ENCODE measurements around the gene GPR35.

Gene GPR35

DNA sequence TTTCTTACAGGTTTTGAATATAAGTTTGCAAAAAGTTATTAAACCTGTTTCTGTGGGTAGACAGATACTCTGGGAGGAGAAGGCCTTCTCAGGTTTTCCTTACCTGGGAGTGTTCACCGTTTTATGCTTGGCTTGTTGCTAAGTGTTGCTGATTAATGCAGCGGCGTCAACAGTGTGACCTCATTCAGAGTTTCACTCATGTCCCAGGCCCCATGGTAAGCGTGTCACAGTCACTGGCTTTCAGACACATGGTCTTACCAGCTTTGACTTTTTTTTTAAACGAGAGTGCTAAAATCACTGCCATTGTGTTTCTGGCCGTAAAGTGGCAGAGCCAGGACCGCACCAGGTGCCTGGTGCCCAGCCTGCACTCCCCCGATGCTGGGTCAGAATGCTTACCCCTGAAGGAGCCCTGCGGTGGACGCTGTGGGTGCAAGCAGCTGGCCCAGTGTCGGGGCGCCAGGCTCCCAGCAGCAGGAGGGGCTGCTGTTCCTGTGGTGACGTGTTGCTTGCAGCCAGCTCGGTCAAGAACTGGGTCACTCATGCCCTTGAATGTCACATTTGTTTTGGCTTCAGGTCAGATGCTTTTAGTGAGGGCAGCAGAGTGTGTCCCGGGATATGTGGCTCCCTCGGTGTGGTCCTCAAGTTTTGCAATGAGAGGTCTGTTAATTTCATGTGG, 35.3 kb upstream of the GPR35 start:
- DNase-seq: no peak

DNA sequence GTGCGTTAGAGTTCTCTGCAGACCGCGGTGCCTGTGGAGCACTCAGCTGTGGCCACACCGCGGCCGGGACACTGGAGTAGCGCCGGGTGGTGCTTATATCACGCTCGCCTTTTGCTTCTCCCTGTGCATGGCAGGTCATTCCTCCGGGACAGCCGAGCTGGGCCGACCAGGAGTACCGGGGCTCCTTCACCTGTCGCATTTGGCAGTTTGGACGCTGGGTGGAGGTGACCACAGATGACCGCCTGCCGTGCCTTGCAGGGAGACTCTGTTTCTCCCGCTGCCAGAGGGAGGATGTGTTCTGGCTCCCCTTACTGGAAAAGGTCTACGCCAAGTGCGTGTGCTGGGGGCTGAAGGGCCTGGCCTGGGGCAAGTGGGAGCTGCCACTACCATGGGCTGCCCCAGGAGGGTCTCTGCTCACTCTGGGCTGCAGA, 34.6 kb upstream of the GPR35 start:
- DNase-seq: no peak

DNA sequence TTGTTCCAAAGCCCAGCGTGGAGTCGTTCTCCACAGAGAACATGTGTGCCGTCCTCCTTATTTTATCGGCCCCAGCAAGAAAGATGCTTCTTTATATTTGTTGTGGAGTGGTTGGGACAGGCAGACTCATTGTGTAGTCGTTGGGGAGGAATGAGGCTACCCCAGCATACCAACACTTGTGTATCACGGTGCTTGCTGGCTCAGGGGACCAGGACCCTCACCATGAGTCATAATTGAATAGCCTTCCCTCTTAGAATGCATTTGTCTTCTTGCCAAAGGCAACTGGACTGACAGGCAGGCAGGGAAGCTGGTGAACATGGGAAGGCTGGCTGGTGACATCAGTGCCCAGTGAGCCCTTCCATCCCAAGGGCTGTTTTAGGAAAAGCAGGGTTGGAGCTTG, 34.1 kb upstream of the GPR35 start:
- DNase-seq: no peak

DNA sequence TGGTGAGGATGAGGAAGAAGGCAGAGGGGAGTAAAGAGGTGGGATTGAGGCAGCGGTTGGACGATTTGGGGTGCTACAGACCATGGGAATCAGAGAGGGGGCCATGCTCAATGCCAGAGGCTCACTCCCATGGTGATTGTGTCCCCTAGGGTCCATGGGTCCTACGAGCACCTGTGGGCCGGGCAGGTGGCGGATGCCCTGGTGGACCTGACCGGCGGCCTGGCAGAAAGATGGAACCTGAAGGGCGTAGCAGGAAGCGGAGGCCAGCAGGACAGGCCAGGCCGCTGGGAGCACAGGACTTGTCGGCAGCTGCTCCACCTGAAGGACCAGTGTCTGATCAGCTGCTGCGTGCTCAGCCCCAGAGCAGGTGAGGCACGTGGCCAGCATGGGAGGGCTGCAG, 33.5 kb upstream of the GPR35 start:
- no peak for DNase-seq

DNA sequence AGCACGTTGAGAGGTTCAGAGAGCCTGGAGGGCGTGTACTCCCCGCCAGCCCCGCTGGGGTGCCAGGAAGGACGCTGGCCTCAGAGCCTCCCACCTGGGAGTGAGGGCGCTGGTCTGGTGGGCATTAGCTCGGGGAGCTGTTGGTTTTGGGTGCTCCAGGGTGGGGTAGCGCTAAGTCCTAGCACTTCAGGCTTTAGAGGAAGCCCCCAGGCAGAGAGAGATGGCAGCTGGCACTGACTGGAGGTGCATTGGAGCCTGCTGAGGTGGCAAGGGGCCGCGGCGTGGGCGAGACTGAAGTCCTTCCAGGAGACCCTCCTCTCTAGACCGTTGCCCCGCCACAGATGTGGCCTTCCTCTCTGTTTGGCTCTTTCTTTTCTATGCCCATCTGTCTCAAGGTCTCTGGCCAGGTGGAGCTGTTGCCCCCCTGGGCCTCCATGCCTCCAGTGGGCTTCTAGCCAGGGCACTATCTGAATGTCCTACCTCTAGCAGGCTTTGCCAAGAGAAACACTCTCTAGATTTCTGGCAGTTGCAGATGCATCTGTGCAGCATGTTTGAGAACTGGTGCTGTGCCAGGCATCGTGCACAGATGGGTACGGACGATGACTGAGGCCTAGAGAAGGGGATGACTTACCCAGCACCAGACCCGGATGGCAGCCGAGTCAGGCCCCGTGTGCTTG, 32.1 kb upstream of the GPR35 start:
- DNase-seq: no peak

DNA sequence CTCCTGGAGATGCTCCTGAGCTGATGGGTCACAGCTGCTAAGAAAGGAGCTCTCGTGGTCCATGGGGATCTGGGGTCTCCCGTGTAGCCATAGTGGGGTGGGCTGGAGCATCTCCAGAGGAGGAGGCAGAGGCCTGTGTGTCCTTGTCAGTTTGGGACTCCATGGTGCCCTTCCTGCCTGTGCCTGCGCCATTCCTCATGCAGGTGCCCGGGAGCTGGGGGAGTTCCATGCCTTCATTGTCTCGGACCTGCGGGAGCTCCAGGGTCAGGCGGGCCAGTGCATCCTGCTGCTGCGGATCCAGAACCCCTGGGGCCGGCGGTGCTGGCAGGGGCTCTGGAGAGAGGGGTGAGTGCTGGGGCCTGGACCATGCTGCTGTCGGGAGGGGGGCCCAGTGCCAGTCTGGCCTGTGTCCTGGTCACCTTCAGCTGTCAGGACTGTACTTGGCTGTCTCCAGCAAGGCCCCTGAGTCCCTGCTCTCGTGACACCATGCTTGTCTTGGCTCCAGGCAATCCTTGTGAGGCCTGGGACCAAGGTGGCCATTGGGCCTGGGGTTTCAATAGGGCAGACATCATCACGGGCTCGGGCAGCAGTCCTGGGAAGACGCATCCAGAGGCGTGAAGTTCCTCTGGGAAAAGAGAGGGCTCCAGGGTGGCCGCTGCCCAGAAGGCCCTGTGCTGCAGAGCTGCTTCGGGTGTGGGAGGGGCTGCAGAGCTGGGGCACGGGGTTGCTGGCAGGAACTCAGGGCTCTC, 31.4 kb upstream of the GPR35 start:
- DNase-seq: no peak

DNA sequence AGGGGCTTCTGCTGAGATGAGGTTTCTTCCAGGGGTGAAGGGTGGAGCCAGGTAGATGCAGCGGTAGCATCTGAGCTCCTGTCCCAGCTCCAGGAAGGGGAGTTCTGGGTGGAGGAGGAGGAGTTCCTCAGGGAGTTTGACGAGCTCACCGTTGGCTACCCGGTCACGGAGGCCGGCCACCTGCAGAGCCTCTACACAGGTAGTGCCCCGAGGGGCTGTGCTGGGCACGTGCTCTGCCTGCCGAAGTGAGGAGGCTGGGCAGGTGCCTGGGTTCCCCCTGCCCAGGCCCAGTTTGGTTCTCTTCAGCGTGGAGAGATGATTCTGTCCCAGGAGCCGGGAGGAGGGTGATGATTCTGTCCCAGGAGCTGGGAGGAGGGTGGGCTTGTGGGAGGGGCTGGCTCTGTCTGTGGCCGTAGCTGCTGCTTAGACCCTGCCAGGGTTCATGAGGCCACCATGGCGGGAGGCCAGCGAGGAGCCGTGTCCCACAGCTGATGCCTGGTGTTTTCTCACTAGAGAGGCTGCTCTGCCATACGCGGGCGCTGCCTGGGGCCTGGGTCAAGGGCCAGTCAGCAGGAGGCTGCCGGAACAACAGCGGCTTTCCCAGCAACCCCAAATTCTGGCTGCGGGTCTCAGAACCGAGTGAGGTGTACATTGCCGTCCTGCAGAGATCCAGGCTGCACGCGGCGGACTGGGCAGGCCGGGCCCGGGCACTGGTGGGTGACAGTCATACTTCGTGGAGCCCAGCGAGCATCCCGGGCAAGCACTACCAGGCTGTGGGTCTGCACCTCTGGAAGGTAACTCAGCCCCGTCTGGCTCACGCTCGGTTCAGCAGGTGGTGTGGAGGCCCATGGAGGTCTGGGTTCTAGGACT, 30.5 kb upstream of the GPR35 start:
- no peak for DNase-seq

DNA sequence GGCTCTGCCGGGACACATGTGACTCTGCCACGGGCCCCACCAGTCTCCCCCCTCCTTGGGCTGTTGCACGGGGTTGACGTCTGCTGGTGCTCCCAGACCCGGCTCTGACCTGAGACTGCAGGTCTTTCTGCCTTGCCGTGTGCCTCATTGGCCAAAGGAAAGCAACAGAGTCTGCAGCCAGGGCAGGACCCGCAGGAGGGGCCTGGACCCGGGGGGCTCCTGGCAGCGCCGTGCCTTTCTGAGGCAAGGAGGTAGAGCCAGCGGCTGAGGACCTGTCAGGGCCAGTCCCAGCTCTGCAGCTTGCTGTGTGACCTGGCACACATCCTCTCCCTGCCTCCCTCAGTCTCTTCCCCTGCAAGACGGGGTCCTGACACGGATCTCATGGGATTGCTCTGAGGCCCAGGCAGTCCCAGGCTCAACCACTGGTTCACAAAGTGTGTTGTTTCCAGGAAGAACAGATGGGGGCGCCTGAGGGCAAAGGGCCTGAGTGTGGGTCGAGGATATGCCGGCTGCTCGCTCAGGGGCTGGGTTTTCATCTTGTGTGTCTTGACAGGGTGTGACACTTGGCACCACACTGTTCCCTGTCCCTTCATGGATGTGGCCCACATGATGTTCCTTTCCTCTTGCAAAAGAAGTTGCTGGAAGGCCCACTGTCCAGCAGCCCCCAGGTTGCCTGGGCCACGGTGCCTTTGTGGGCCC, 29.8 kb upstream of the GPR35 start:
- DNase-seq: no peak

DNA sequence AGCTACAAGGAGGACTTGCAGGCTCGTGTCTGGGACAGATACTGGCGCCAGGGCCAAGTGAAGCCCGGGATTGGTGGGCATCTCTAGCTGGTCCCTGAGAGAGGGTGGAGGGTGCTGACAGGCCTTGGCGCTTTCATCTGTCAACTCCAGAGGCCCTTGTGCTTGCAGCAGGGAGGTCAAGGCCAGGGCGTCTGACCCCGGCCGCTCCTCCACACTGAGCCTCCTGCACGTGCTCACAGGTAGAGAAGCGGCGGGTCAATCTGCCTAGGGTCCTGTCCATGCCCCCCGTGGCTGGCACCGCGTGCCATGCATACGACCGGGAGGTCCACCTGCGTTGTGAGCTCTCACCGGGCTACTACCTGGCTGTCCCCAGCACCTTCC, 29.2 kb upstream of the GPR35 start:
- no peak for DNase-seq

DNA sequence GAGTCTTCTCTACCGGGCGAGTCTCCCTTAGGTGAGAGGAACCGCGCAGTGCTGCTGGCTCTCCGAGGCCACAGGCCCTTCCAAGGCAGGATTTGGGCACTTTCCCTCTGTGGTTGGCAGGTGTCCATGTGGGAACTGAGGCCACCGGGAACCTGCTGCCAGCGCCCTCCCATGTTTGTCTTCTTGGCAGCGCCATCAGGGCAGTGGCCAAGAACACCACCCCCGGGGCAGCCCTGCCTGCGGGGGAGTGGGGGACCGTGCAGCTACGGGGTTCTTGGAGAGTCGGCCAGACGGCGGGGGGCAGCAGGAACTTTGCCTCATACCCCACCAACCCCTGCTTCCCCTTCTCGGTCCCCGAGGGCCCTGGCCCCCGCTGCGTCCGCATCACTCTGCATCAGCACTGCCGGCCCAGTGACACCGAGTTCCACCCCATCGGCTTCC, 28.8 kb upstream of the GPR35 start:
- DNase-seq: no peak

DNA sequence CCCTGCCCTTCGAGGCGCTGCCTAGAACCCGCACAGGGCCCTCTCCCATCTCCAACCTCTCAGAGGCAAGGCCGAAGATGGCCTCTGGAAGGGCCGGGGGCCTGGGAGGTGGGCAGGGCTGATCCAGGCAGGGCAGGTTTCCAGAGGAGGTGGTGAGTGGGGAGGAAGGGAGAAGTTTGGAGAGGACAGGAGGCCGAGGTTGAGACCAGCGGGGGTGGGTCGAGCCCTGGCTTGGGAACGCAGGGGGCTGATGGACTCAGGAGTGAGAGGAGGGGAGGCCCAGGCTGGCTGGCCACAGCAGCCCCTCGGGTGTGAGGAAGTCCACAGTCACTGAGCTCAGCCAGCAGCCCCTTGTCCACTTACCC, 28.2 kb upstream of the GPR35 start:
- DNase-seq: no peak

DNA sequence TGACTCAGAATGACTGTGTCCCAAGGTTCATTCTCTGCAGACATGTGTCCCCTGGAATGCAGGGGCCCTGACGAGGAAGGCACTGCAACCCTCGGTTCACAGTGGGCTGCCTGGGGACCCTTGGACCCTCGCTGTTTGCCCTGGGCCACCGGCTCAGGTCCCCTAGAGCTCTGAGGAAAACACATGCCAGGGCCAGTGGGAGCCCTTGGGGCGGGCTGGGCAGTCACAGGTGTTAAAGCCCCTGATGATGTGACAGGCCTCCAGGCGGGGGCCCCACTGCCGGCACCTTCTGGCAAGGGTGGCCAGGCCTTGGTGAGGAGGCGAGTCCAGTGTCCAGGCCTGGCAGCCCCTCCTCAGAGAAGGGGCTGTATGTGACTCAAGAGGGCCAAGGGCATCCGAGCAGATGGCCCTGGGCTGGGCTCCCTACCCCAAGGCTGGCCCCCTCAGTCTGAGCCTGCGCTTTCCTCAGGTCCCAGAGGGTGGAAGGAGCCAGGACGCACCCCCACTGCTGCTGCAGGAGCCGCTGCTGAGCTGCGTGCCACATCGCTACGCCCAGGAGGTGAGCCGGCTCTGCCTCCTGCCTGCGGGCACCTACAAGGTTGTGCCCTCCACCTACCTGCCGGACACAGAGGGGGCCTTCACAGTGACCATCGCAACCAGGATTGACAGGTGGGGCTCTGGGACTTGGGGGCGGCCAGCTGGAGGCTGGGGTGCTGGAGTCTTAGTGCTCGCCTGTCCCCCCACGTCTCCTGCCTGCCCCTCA, 27.7 kb upstream of the GPR35 start:
- no peak for DNase-seq

DNA sequence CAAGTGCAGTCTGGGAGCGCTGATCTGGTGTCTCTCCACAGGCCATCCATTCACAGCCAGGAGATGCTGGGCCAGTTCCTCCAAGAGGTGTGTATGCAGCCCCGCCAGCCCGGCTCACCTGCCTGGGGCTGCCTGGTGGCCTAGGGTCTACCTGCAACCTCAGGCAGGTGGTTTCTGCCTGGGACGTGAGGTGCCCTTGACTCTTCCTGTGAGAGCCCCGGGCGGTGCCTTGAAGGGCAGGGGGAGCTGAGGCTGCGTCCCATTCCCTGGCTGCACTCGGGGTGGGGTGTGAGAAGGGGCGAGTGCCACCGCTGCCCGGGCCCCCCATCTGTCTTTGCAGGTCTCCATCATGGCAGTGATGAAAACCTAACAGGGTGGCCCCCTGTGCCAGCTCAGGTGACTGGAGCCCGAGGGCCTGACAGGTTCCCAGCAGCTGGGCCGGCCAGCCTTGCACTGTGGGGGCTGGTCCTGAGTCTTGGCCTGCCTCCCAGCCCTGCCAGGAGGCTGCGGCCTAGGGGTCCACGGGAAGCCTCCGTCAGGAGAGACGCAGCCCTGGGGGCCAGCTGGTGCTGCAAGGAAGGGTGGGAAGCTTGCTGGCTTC, 26.9 kb upstream of the GPR35 start:
- DNase-seq: no peak

DNA sequence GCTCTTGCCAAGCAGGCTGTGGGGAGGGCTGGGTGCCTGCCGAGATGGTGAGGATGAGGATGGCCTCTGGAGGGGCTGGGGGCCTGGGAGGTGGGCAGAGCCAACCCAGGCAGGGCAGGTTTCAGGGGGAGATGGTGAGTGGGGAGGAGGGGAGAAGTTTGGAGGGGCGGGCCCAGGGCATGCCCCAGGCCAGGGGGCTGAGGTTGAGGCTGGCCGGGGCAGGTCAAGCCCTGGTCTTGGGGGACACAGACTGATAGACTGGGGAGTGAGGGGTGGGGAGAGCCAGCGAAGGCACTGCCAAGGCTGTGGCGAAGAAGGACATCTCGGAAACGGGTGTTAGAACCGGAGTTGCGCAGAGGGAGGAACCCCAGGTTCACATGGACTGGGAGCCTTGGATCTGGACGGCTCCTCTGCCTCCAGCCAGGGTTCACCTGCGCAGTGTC, 26.1 kb upstream of the GPR35 start:
- DNase-seq: no peak

DNA sequence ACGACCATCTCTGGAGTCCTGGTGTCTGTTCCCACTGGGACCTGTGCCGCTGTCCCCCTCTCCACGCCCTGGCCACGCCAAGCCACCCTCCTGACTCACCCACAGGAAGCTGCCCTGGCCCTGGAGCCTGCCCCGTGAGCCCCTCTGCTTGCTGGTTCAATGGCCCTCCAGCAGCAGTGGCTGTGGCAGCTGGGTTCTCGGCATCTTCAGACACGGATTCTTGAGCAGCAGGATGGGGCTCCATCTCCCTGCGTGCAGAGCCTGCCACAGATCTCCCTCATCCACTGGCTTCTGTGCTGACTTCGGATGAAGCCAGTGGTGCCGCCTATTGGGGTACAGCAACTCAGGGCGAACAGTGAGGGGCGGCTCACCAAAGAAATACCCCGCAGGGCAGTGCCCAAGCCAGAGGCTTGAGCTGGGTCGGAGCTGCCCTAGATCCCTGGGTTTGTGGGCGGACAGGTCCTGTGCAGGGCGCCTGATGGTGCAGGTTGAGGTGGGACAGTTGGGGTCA, 24.8 kb upstream of the GPR35 start:
- DNase-seq: no peak

DNA sequence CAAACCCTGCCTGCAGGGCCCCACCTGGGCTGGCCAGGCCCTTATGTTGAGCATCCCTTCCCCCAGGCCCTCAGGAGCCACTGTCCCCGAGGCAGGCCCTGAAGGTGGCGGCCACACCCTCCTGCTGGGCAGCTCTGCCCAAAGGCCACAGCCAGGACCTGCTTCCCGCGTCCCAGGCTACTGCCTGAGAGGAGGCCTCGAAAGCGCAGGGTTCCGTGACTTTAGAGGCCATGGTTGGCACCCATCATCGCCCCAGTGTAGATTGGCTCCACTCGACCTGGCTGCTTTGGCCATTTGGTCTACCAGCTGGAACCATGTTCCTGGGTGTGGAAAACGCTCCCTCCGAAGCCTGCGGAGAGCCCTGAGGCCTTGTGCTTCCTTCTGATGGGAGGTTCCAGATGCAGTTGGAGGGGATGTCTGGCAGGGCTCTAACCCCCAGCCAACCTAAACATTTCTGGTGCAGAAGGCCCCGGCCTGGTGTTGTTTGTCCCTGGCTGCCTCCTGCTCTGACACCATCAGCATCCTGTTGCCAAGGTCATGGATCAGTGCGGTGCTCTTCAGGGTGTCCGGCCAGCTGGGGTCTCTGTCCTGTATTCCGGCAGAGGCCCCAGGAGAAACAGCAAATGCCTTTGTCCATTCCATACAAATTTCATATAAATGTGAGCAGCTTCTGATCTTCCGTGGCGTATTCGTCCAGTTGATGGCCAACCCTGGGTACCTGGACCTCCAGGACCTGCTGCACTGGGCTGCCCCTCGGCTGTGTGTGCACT, 24.0 kb upstream of the GPR35 start:
- peak; percentile 1 for DNase-seq

DNA sequence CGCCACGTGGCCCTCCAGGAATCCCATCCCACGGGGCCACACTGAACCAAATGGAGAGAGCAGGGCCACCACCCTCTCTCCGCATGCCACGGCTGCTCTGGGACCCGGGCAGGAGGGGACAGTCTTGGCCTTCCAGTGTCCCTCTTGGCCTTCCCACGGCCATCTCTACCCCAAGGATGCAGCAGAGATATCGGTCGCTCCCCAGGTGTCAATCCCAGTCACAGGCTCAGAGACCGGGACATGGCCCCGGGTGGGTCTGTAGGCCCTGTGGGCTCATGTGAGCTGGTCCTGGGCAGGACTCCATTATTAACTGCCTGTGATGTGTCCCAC, 23.5 kb upstream of the GPR35 start:
- peak; percentile 0 for DNase-seq

DNA sequence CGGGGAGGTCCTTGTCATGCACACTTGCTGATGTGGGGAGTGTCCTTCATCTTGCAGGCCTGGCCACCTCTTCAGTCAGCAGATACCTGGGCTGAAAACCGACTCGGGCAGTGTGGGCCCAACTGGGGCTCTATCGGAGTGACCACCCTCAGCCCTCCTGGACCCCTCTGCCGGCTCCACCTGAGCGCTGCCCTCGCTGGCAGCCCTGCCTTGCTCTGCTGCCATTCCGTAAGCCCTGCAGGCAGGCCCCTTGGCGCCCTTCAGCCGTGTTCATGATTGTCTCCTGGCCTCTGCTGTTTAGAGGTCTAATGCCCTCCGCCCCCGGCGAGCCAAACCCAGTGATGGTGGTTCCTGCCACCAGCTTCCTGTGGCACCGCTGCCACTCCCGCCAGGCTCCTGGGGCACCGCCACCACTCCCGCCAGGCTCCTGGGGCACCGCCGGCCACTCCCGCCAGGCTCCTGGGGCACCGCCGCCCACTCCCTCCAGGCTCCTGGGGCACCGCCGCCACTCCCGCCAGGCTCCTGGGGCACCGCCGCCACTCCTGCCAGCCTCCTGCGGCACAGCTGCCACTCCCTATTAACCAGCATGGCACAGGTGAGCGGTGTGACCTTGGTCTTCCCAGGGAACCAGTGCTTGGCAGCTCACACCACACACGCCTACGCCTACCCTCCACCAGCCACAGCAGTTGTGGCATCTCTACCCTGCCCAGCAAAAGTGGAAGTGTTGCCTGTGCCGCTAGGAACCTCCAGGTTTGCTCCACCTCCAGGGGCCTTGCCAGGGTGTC, 22.8 kb upstream of the GPR35 start:
- no peak for DNase-seq

DNA sequence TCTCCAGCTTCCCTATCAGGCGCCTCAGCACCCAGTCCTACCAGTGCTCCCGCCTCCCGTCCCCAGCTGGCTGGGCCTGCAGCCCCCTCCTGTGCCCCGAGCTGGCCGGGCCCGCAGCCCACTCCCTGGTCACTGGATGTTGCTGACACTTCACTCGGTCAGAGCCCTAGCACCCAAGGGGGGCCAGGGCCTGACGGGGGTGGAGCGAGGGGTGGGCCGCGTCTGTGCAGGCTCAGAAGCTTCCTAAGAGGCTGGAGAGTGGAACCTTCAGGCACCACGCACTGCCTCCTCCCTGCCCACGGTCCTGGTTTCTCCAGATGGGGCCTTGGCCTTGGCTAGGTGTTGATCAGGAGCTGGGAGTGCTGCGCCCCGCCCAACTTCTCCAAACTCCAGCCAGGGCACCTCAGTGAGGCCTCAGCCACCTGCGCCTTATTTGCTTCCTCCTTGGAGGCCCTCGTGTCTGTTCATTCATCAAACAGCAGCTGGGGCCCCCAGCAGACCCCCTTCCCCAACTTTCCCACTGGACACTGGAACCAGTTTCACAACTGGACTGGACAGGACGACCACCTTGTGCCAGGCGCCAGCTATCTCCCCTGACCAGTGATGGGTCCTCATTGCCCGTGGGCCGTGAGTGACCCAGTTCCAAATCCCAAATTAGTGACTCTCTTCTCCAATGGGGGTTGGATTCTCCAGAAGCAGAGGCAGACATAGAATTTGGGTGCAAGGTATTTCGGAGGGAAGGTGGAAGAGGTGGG, 22.0 kb upstream of the GPR35 start:
- no peak for DNase-seq

Data from activated gamma-delta T cell treated with Interleukin-2 at 50 U/mL for 16 hours (primary cell).